Measurements from ENCODE around the gene P3H2. TPM values are rescaled to one million over a fixed set of nuclear protein-coding genes. Genes with fewer than 3 reads are reported as not detected.
"Not testable (repeated sequence)": the region's sequence is repeated elsewhere in the genome, so short reads cannot be mapped to it uniquely, and the experiment has no call there.

The P3H2 gene
- total RNA-seq: not detected in 2 replicates

GRCh38 chr3:190120269-190121060, at the start of gene P3H2:
TSS of gene P3H2 (minus strand) at chr3:190120897. CDS start at chr3:190120731, 166 bp downstream.
- Mint-ChIP-seq H3K4me1 (ENCODE audit: low read depth) (peaks cover 4% of the 10 kb centered on the region), H3K36me3 (ENCODE audit: low read depth) (no peaks in the 10 kb centered on the region), H3K4me3 (ENCODE audit: low read depth) (peak within 1 kb of the TSS; percentile 58), H3K27me3 (ENCODE audit: low read depth) (peaks cover 71% of the 10 kb centered on the region), H3K27ac (no peak within 1 kb of the TSS), H3K9me3 (no peaks in the 10 kb centered on the region)
- intact Hi-C loops (cut with micrococcal nuclease): loop anchor here (5.0 kb wide), 1 partner anchor 82 kb away; no protein-coding TSS in a partner anchor
- peak; percentile 9 for DNase-seq (ENCODE audit: low spot score)

- peaks cover 13% of the 10 kb centered on the region for H3K4me1 Mint-ChIP-seq (ENCODE audit: low read depth)
- H3K27me3 Mint-ChIP-seq (ENCODE audit: low read depth): peaks cover 36% of the 10 kb centered on the region
- H3K9me3 Mint-ChIP-seq: no peaks in the 10 kb centered on the region
- no peaks in the 10 kb centered on the region for H3K36me3 Mint-ChIP-seq (ENCODE audit: low read depth)
- H3K27ac Mint-ChIP-seq: no peak overlapping the region
- intact Hi-C loops (cut with micrococcal nuclease): no loop called here
- no peak overlapping the region for H3K4me3 Mint-ChIP-seq (ENCODE audit: low read depth)
- DNase-seq (ENCODE audit: low spot score): no peak
Observed at GRCh38 chr3:190169877-190170276, 49.2 kb upstream of the P3H2 start.

DNA sequence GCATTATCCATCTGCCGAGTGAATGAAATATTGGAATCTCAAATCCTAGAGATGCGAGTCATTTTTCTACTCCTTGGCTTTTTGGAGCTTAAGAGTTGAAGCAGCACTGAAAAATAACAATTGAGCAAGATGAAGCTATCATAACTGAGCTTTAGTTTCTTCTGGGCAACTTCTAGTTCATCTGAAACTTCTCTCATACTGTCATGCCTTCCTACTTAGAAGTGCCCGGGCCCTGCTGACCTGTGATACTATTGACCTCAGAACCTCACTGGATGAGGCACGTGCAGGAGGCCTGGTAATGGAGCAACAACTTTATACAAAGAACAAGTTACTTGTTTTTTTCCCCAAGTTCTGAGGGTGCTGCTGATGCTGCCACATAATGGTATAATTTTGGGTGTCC, 48.5 kb upstream of the P3H2 start:
- peaks cover 13% of the 10 kb centered on the region for H3K4me1 Mint-ChIP-seq (ENCODE audit: low read depth)
- H3K27ac Mint-ChIP-seq: no peak overlapping the region
- H3K4me3 Mint-ChIP-seq (ENCODE audit: low read depth): no peak overlapping the region
- H3K27me3 Mint-ChIP-seq (ENCODE audit: low read depth): peaks cover 33% of the 10 kb centered on the region
- intact Hi-C loops (cut with micrococcal nuclease): no loop called here
- H3K36me3 Mint-ChIP-seq (ENCODE audit: low read depth): no peaks in the 10 kb centered on the region
- no peaks in the 10 kb centered on the region for H3K9me3 Mint-ChIP-seq
- DNase-seq (ENCODE audit: low spot score): no peak

DNA sequence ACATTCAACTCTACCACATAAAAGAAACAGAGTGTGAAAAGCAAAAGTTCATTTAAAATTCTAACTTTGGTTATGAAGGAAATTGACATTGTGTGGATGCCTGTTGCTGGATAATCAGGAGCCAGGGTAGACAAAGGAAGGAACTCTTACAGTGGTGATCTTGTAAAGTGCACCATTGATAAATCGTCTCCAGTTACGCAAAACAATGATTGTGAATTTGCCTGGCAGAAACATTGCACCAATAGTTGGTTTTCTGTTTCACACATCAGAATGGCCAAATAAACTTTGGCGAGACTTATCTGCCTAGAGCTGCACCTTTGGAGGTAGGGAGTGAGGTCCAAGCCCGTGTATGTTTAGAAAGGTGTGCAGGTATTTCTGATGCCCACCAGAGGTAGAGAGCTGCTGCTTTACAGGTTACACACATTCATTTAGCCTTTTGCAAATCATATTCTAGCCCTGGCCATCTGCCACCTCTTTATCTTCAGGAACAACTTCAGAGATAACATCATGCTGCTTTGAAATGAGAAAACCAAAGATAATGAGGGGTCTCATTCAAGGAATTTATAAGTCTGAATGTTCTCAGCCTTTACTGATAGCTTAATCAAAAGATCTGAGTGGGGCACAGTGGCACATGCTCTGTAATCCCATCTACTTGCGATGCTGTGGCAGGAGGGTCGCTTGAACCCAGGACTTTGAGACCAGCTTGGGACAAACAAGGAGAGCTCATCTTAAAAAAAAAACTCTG, 47.4 kb upstream of the P3H2 start:
- peaks cover 13% of the 10 kb centered on the region for H3K4me1 Mint-ChIP-seq (ENCODE audit: low read depth)
- H3K27me3 Mint-ChIP-seq (ENCODE audit: low read depth): peaks cover 28% of the 10 kb centered on the region
- intact Hi-C loops (cut with micrococcal nuclease): no loop called here
- no peaks in the 10 kb centered on the region for H3K36me3 Mint-ChIP-seq (ENCODE audit: low read depth)
- no peak overlapping the region for H3K27ac Mint-ChIP-seq
- H3K9me3 Mint-ChIP-seq: no peaks in the 10 kb centered on the region
- no peak overlapping the region for H3K4me3 Mint-ChIP-seq (ENCODE audit: low read depth)
- no peak for DNase-seq (ENCODE audit: low spot score)

DNA sequence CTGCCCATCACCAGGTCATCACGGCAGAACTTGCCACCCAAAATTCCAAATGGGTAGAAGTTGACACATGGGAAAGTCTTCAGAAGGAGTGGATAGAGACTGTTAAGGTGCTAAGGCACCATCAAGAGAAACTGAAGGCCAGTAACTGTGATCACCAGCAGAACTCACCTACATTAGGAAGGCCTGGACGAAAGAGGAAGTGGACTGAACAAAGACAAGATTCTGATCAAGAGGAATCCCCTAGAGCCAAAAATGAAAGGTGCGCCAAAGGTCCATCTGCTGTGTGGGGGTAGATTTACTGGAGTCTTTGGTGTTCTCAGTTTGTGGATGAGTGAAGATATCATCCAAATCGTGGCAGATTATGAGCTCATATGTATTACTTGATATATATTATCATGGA, 46.3 kb upstream of the P3H2 start:
- no peaks in the 10 kb centered on the region for H3K9me3 Mint-ChIP-seq
- no peak for DNase-seq (ENCODE audit: low spot score)
- peaks cover 13% of the 10 kb centered on the region for H3K4me1 Mint-ChIP-seq (ENCODE audit: low read depth)
- no peak overlapping the region for H3K4me3 Mint-ChIP-seq (ENCODE audit: low read depth)
- peaks cover 25% of the 10 kb centered on the region for H3K27me3 Mint-ChIP-seq (ENCODE audit: low read depth)
- H3K27ac Mint-ChIP-seq: no peak overlapping the region
- intact Hi-C loops (cut with micrococcal nuclease): no loop called here
- H3K36me3 Mint-ChIP-seq (ENCODE audit: low read depth): no peaks in the 10 kb centered on the region

GRCh38 chr3:190165253-190165652, 44.6 kb upstream of the P3H2 start:
- Mint-ChIP-seq H3K9me3 (no peaks in the 10 kb centered on the region), H3K4me3 (ENCODE audit: low read depth) (no peak overlapping the region), H3K36me3 (ENCODE audit: low read depth) (no peaks in the 10 kb centered on the region), H3K27ac (no peak overlapping the region), H3K27me3 (ENCODE audit: low read depth) (peaks cover 21% of the 10 kb centered on the region), H3K4me1 (ENCODE audit: low read depth) (peaks cover 13% of the 10 kb centered on the region)
- intact Hi-C loops (cut with micrococcal nuclease): no loop called here
- no peak for DNase-seq (ENCODE audit: low spot score)

DNA sequence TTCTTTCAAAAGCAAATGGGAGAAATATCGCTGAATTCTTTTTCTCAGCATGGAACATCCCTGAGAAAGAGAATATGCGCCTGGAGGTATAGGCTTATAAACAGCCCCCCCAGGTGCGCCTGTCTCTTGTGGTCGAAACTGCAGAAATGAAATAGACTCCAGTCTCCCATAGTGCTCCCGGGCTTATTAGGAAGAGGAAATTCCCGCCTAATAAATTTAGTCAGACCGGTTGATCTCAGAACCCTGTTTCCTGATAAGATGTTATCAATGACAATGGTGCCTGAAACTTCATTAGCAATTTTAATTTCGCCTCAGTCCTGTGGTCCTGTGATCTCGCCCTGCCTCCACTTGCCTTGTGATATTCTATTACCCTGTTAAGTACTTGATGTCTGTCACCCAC, 41.3 kb upstream of the P3H2 start:
- H3K27ac Mint-ChIP-seq; H3K4me3 Mint-ChIP-seq (ENCODE audit: low read depth); intact Hi-C loops (cut with micrococcal nuclease); DNase-seq (ENCODE audit: low spot score); H3K9me3 Mint-ChIP-seq; H3K36me3 Mint-ChIP-seq (ENCODE audit: low read depth); H3K4me1 Mint-ChIP-seq (ENCODE audit: low read depth): not testable (repeated sequence)
- H3K27me3 Mint-ChIP-seq (ENCODE audit: low read depth): peaks cover 23% of the 10 kb centered on the region

DNA sequence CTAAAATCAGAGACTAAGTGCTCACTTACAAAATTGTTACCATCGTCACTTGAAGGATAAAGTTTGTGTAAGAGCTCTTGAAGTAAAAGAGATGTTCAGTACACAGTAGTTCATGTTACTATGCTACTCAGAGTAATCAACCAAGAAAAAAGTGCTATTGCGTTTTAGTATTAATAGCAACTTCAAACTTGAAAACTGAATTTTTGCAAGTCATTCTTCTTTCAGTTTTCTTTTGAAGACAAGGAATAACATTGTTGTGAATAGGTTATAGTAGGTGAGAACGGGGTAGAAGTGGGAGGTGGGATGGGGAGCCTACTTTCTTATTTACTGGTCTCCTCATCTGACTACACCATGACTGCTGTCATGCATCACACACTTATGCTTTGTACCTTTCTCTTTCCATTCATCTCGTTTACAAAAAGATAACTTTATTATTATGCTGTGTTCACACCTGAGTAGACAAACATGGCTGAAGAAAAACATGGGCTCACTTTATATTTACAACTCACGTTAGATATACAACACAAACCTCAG, 39.3 kb upstream of the P3H2 start:
- no peak for DNase-seq (ENCODE audit: low spot score)
- H3K27me3 Mint-ChIP-seq (ENCODE audit: low read depth): peaks cover 10% of the 10 kb centered on the region
- H3K4me3 Mint-ChIP-seq (ENCODE audit: low read depth): no peak overlapping the region
- intact Hi-C loops (cut with micrococcal nuclease): no loop called here
- no peak overlapping the region for H3K27ac Mint-ChIP-seq
- no peaks in the 10 kb centered on the region for H3K9me3 Mint-ChIP-seq
- no peaks in the 10 kb centered on the region for H3K4me1 Mint-ChIP-seq (ENCODE audit: low read depth)
- no peaks in the 10 kb centered on the region for H3K36me3 Mint-ChIP-seq (ENCODE audit: low read depth)

DNA sequence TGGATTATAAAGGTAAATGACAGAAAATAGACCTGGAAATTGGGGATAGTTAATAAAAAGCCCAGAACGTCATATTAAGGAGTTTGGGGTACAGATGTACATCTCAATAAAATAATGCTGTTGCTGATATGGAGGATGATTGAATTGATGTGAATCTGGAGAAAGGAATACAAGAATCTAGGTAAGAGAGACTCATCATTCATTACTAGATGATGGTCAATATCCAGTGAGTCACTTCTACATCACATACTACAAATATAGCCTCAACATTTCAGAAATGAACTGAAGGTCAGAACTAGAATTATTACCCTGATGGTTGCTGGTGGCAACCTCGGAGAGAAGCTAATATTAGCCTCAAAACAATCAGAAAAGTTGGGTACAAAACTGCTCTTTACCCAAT, 37.6 kb upstream of the P3H2 start:
- intact Hi-C loops (cut with micrococcal nuclease): no loop called here
- Mint-ChIP-seq H3K36me3 (ENCODE audit: low read depth) (no peaks in the 10 kb centered on the region), H3K4me3 (ENCODE audit: low read depth) (no peak overlapping the region), H3K27ac (no peak overlapping the region), H3K9me3 (no peaks in the 10 kb centered on the region), H3K4me1 (ENCODE audit: low read depth) (no peaks in the 10 kb centered on the region), H3K27me3 (ENCODE audit: low read depth) (peaks cover 9% of the 10 kb centered on the region)
- no peak for DNase-seq (ENCODE audit: low spot score)

DNA sequence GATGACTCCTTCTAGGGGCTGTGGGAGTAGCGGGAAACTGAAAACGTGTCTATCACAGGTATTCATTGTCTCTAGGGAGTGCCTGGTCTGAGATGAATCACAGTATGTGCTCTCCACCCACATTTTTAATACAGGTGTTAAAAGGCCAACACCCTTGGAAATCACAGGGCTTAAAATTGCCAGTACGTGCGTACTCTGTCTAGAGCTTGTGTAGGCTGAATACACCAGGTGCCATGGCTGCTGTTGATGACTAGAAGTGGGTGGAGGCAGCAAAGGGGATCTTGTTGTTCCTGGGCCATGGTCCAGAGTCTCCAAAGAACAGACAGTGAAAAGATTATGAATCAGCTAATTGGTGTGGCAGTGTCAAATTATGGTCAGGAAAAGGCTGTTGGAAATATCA, 35.1 kb upstream of the P3H2 start:
- Mint-ChIP-seq H3K27me3 (ENCODE audit: low read depth) (peaks cover 9% of the 10 kb centered on the region), H3K27ac (no peak overlapping the region), H3K9me3 (no peaks in the 10 kb centered on the region), H3K36me3 (ENCODE audit: low read depth) (no peaks in the 10 kb centered on the region), H3K4me1 (ENCODE audit: low read depth) (no peaks in the 10 kb centered on the region), H3K4me3 (ENCODE audit: low read depth) (no peak overlapping the region)
- intact Hi-C loops (cut with micrococcal nuclease): no loop called here
- DNase-seq (ENCODE audit: low spot score): no peak

- Mint-ChIP-seq H3K36me3 (ENCODE audit: low read depth) (no peaks in the 10 kb centered on the region), H3K27me3 (ENCODE audit: low read depth) (no peaks in the 10 kb centered on the region), H3K4me3 (ENCODE audit: low read depth) (no peak overlapping the region), H3K9me3 (no peaks in the 10 kb centered on the region), H3K4me1 (ENCODE audit: low read depth) (no peaks in the 10 kb centered on the region), H3K27ac (no peak overlapping the region)
- intact Hi-C loops (cut with micrococcal nuclease): no loop called here
- no peak for DNase-seq (ENCODE audit: low spot score)
Observed at GRCh38 chr3:190150681-190151080, 30.0 kb upstream of the P3H2 start.

DNA sequence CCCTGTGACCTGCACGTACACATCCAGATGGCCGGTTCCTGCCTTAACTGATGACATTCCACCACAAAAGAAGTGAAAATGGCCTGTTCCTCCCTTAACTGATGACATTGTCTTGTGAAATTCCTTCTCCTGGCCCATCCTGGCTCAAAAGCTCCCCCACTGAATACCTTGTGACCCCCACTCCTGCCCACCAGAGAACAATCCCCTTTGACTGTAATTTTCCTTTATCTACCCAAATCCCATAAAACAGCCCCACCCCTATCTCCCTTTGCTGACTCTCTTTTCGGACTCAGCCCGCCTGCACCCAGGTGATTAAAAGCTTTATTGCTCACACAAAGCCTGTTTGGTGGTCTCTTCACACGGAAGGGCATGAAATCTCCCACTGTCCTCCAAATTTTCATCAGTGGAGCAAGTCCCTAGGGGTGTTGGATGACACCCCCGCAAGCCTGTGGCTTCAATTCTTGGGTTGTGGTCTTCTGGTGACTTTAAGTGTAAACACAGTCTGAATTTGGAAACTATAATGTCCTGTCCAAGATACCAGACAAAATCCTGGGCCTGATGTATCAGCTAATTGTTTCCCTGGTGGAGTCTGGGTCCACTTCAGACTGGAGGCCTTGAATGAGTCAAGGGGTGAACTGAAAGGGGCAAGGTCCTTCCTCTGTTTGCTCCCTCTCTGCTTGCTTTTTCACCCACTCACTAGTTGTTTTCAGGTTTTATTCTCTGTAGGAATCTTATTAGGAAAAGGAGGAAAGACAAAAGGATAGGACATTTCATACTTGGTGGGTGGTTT, 29.3 kb upstream of the P3H2 start:
- H3K36me3 Mint-ChIP-seq (ENCODE audit: low read depth); intact Hi-C loops (cut with micrococcal nuclease); DNase-seq (ENCODE audit: low spot score); H3K27ac Mint-ChIP-seq; H3K4me3 Mint-ChIP-seq (ENCODE audit: low read depth); H3K9me3 Mint-ChIP-seq; H3K27me3 Mint-ChIP-seq (ENCODE audit: low read depth); H3K4me1 Mint-ChIP-seq (ENCODE audit: low read depth): not testable (repeated sequence)

All from activated T-helper 2 cell treated with anti-CD3 and anti-CD28 coated beads, Interferon-gamma antibody, Interleukin-2, Interleukin-4, amounts not matched to agents 10 μg/mL and 5 μg/mL and 100 μg/mL, durations not matched to agents 14 hours and 24 hours and 36 hours (primary cell).